GM12875 (cell line): Measurements from ENCODE around the gene PJA2.

Experiments
- H3K4me3 ChIP-seq: one replicate; pipeline ENCODE4 v1.5.1; 2011; ENCODE audit warnings: low read depth, low read length, control low read depth
- CTCF ChIP-seq: IDR thresholded peaks from 2 replicates; pipeline ENCODE4 v1.5.1; 2011; ENCODE audit warnings: low read depth, mild to moderate bottlenecking, control low read depth, inconsistent platforms, low read length, moderate library complexity, borderline replicate concordance; ENCODE audit not compliant: insufficient read depth

PJA2 gene

GRCh38 chr5:109351988-109352864, 57.5 kb downstream of the PJA2 start:
- no peak overlapping the region for H3K4me3 ChIP-seq
- no peak for TF ChIP-seq CTCF

DNA sequence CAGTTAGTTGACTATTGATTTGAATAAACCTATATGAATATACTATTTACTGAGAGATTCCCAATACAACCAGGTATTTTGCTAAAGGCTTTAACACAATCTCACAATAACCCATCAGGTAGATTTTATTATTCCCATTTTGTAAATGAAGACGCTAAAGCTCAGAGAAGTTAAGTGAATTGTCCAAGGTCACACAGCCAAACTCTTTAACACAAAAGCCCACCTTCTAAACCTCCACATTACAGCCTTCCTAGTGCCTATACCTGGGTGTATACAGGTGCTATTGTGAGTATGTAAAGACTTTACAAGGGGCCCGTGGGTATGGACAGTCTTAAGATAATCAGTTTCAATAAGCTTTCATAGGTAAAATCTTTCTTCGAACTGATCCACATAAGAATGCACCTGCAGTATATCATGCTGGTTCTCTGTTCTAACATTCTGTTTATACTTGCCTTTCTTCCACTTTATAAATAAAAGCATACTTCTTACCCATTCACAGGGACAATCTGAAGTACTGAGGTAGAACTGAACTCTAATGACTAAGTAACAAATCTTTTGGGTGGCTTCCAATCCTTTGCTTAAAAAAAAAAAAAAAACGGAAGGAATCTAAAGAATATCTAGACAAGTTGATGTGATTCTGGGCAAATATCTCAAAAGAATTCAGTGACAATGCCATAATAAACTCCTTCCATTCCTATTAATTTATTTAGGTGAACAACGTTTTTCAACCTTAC, 59.1 kb downstream of the PJA2 start:
- TF ChIP-seq CTCF: no peak

GRCh38 chr5:109349388-109349787, 60.4 kb downstream of the PJA2 start:
- TF ChIP-seq CTCF: no peak
- no peak overlapping the region for H3K4me3 ChIP-seq

More for the DNA sequence above, 59.1 kb downstream of the PJA2 start:
- no peak overlapping the region for H3K4me3 ChIP-seq

GRCh38 chr5:109347252-109347888, 62.4 kb downstream of the PJA2 start:
- TF ChIP-seq CTCF: no peak
- no peak overlapping the region for H3K4me3 ChIP-seq

DNA sequence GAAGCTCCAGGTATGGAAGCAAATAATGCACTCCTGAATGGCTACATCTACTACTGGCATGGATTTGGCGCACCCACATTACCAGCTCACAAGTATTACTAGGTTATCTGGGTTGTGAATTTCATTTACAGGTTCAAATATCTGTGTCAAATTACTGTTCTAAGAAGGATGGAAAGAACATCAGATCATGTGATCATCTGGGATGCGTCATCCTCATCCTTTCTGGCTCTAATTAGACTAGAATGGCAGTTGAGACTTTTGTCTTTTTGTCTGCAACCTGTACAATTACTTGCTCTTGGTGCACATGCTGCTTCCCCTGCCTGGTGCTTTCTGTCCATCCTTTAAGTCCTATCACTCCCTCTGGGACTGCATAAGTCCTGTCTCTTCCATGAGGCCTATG, 64.1 kb downstream of the PJA2 start:
- no peak overlapping the region for H3K4me3 ChIP-seq
- TF ChIP-seq CTCF: no peak

- no peak overlapping the region for H3K4me3 ChIP-seq
- no peak for TF ChIP-seq CTCF
Measured at GRCh38 chr5:109340351-109340750, 69.4 kb downstream of the PJA2 start.
